ENCODE results near the gene RTEL1.
A peak's percentile ranks its signal among the peaks of the same experiment; 100 is the strongest.
"Not testable (repeated sequence)": the region's sequence is repeated elsewhere in the genome, so short reads cannot be mapped to it uniquely, and the experiment has no call there.

The RTEL1 gene

GRCh38 chr20:63657937-63658748, at the start of gene RTEL1:
Gene RTEL1 (plus strand): TSS chr20:63658312. CDS start chr20:63659403, 1,091 bp downstream.
- DNase-seq: peak; percentile 90

GRCh38 chr20:63610581-63611435, 47.3 kb upstream of the RTEL1 start:
- DNase-seq: no peak

- DNase-seq: no peak
These were observed 46.5 kb upstream of the RTEL1 start for GRCh38 chr20:63611646-63612045.

GRCh38 chr20:63612276-63612931, 45.7 kb upstream of the RTEL1 start:
- DNase-seq: peak; percentile 19

GRCh38 chr20:63613863-63614594, 44.1 kb upstream of the RTEL1 start:
- not testable (repeated sequence) for DNase-seq

GRCh38 chr20:63617092-63617875, 40.8 kb upstream of the RTEL1 start:
- no peak for DNase-seq

GRCh38 chr20:63617876-63618265, 40.2 kb upstream of the RTEL1 start:
- no peak for DNase-seq

- no peak for DNase-seq
These were observed 39.7 kb upstream of the RTEL1 start for GRCh38 chr20:63618291-63618980.

GRCh38 chr20:63619086-63619485, 39.0 kb upstream of the RTEL1 start:
- DNase-seq: no peak

GRCh38 chr20:63619505-63619904, 38.6 kb upstream of the RTEL1 start:
- no peak for DNase-seq

- no peak for DNase-seq
These were observed 37.1 kb upstream of the RTEL1 start for GRCh38 chr20:63620991-63621390.

GRCh38 chr20:63622096-63622495, 36.0 kb upstream of the RTEL1 start:
- DNase-seq: no peak

GRCh38 chr20:63622732-63623131, 35.4 kb upstream of the RTEL1 start:
- DNase-seq: no peak

- no peak for DNase-seq
These were observed 33.6 kb upstream of the RTEL1 start for GRCh38 chr20:63624486-63624885.

- peak; percentile 35 for DNase-seq
These were observed 32.2 kb upstream of the RTEL1 start for GRCh38 chr20:63625771-63626423.

- peak; percentile 75 for DNase-seq
These were observed 31.5 kb upstream of the RTEL1 start, which contains the start of gene GMEB2 for GRCh38 chr20:63626424-63627128. Gene GMEB2 (minus strand): TSS chr20:63627101. CDS start chr20:63619397, 7,704 bp downstream.

- peak; percentile 96 for DNase-seq
These were observed 30.9 kb upstream of the RTEL1 start for GRCh38 chr20:63627129-63627750.

- no peak for DNase-seq
These were observed 30.3 kb upstream of the RTEL1 start for GRCh38 chr20:63627751-63628245.
